Vagina (tissue), 2 donors: ENCODE results near the gene SELENOS. TPM values are rescaled to one million over a fixed set of nuclear protein-coding genes. Genes with fewer than 3 reads are reported as not detected.

Source experiments
- DNase-seq, 2 donors: peaks; one replicate each; pipeline ENCODE4 v3.0.0-alpha.2; 2017; ENCODE audit errors: extremely low spot score in 2 of 2
- H3K27ac ChIP-seq: fragments of 200-600 bp; sonication (generic); one replicate; pipeline ENCODE4 v1.5.1; 2019
- H3K27me3 ChIP-seq: fragments of 200-600 bp; sonication (generic); one replicate; pipeline ENCODE4 v1.5.1; 2019
- H3K36me3 ChIP-seq, 2 donors: fragments of 200-600 bp; sonication (generic); one replicate each; pipeline ENCODE4 v1.5.1; 2017 to 2019
- H3K4me1 ChIP-seq: fragments of 200-600 bp; sonication (generic); one replicate; pipeline ENCODE4 v1.5.1; 2019
- H3K4me3 ChIP-seq, 2 donors: fragments of 200-600 bp; sonication (generic); 1 replicate in 1 of 2; 2 replicates in 1 of 2; pipeline ENCODE4 v1.5.1; 2016 to 2019
- H3K9me3 ChIP-seq: fragments of 200-600 bp; sonication (generic); one replicate; pipeline ENCODE4 v1.5.1; 2019
- POLR2A ChIP-seq, 2 donors: fragments of 450-650 bp; IDR thresholded peaks; one replicate each; pipeline ENCODE4 v1.6.1; 2017; ENCODE audit warnings: antibody characterized with exemption in 2 of 2, mild to moderate bottlenecking in 2 of 2, moderate library complexity in 2 of 2
- POLR2AphosphoS5 ChIP-seq, 2 donors: sonication (generic); formaldehyde crosslinking; IDR thresholded peaks; one replicate each; pipeline ENCODE4 v1.9.0; 2017; ENCODE audit warnings: antibody characterized with exemption in 2 of 2, mild to moderate bottlenecking in 2 of 2, low read depth in 1 of 2; ENCODE audit not compliant: insufficient read depth in 1 of 2
- intact Hi-C: fragments of 100-400 bp; cut with DNase I; formaldehyde crosslinking; loops from one replicate; pipeline ENCODE4 v1.15.1; 2023
- total RNA-seq: library from RNA; depleted of rRNA; stranded (reverse); fragments of >200 nt; gene quantifications from one replicate; pipeline ENCODE4 v1.2.3, GENCODE V29; 2016
- TF ChIP-seq, protein P1 (sequence below), 3 experiments: fragments of 450-650 bp in 2 of 3; fragments of 200-600 bp in 1 of 3; sonication (generic) in 1 of 3; IDR thresholded peaks; one replicate each; pipeline ENCODE4 v1.5.1; 2017 to 2019; ENCODE audit warnings: antibody characterized with exemption in 3 of 3, mild to moderate bottlenecking in 2 of 3, moderate library complexity in 2 of 3

The SELENOS gene
- total RNA-seq, 1 donor from 2014 or later, result 47.6 TPM

DNA sequence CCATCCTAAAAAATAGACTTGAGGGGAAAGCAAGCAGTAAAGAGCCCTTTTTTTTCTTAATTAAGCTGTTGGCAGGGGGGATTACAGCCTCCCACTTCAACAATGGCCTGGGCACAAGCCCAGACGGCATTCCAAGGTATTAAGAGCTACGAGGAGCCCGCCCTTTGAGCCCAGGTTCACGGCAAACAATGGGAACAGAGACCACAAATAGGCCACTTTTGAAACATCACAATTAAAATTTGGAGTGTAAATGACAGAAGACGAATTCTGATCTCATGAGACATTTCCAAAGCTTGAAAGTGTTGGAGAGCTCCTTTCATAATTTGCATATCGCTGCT lies 34.3 kb downstream of the SELENOS start:
- Histone ChIP-seq H3K27ac (peak overlapping the region; percentile 30), H3K4me3 (no peak overlapping the region), H3K4me1 (peaks cover 91% of the 10 kb centered on the region), H3K27me3 (no peaks in the 10 kb centered on the region), H3K9me3 (no peaks in the 10 kb centered on the region), H3K36me3 (no peaks in the 10 kb centered on the region)
- intact Hi-C loops, result loop anchor here (10.0 kb wide), 1 partner anchor 48 kb away; no protein-coding TSS in a partner anchor
- DNase-seq, result no peak
- TF ChIP-seq, protein P1, sequence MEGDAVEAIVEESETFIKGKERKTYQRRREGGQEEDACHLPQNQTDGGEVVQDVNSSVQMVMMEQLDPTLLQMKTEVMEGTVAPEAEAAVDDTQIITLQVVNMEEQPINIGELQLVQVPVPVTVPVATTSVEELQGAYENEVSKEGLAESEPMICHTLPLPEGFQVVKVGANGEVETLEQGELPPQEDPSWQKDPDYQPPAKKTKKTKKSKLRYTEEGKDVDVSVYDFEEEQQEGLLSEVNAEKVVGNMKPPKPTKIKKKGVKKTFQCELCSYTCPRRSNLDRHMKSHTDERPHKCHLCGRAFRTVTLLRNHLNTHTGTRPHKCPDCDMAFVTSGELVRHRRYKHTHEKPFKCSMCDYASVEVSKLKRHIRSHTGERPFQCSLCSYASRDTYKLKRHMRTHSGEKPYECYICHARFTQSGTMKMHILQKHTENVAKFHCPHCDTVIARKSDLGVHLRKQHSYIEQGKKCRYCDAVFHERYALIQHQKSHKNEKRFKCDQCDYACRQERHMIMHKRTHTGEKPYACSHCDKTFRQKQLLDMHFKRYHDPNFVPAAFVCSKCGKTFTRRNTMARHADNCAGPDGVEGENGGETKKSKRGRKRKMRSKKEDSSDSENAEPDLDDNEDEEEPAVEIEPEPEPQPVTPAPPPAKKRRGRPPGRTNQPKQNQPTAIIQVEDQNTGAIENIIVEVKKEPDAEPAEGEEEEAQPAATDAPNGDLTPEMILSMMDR (IDR thresholded peaks at IDR 0.05), result no peak
- TF ChIP-seq POLR2A (IDR thresholded peaks at IDR 0.05), result no peak
- TF ChIP-seq POLR2AphosphoS5 (IDR thresholded peaks at IDR 0.05; ENCODE audit: insufficient read depth in 1 of 2, low read depth in 1 of 2), result no peak

DNA sequence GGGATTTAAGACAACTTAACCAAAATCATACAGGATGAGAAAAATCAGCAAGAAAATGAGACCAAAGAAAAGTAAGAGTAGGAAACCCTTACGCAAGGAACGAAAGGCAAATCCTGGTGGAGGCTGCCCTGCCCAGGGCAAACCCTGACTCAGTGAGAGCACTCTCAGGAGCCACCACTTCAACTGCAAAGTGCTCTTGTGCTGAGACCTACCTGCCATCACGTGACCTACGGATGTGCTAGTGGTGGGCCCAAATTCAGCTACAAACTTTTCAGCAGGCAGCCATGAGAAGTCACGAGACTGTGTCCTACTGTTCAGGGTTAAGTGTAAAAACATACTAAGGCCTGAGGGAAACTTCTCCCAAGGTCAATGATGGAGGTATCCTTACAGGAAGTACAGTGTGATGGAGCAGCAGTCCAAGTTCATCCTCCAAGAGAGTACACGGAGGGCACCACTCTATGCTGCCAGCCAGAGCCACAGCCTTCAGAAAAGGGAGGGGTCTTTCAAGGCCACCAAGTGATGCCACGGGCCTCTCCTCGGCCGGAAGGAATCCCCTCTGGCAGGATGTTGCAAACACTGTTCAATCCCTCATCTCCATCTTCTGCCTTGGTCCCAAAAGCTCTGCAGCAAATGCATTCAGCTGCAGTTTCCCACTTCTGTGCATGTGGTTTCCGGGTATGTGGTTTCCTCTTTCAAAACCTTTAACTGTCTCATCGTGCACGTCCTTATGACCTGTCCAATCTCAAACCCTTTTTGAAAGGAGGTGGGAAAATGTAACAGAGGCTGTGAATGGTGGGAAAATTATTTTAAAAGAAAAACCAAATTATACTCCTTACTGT lies 34.9 kb downstream of the SELENOS start:
- H3K4me3 ChIP-seq, result no peak overlapping the region
- peak overlapping the region; percentile 30 for H3K27ac ChIP-seq
- intact Hi-C loops, result loop anchor here (10.0 kb wide), 1 partner anchor 48 kb away; no protein-coding TSS in a partner anchor
- H3K36me3 ChIP-seq, result no peaks in the 10 kb centered on the region
- H3K27me3 ChIP-seq, result no peaks in the 10 kb centered on the region
- no peaks in the 10 kb centered on the region for H3K9me3 ChIP-seq
- peaks cover 85% of the 10 kb centered on the region for H3K4me1 ChIP-seq
- DNase-seq, result no peak
- TF ChIP-seq POLR2AphosphoS5 (IDR thresholded peaks at IDR 0.05; ENCODE audit: insufficient read depth in 1 of 2, low read depth in 1 of 2) (no peak), POLR2A (IDR thresholded peaks at IDR 0.05) (no peak)
- TF ChIP-seq, protein P1 (IDR thresholded peaks at IDR 0.05), result no peak

DNA sequence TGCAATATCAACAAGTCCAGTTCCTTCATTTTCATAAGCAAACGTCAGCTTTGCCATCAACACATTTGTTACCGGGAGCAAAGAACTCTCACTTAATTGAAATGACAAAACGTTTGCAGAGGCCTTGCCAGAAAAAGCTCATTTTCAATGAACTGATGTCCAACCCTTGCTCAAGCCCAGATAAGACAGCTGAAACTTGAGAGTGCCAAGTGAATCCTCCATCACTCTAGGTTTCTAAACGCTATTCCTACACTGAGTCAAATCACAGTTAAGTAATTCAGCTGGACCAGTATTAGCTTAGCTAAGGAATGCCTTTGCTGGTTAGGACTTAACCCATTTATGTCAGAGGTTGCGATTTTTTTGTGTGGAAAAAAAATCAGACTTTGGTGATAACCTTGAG lies 36.9 kb downstream of the SELENOS start:
- TF ChIP-seq POLR2A (IDR thresholded peaks at IDR 0.05) (no peak), POLR2AphosphoS5 (IDR thresholded peaks at IDR 0.05; ENCODE audit: insufficient read depth in 1 of 2, low read depth in 1 of 2) (no peak)
- TF ChIP-seq, protein P1 (IDR thresholded peaks at IDR 0.05), result no peak
- intact Hi-C loops, result loop anchor here (10.0 kb wide), 1 partner anchor 46 kb away; no protein-coding TSS in a partner anchor

DNA sequence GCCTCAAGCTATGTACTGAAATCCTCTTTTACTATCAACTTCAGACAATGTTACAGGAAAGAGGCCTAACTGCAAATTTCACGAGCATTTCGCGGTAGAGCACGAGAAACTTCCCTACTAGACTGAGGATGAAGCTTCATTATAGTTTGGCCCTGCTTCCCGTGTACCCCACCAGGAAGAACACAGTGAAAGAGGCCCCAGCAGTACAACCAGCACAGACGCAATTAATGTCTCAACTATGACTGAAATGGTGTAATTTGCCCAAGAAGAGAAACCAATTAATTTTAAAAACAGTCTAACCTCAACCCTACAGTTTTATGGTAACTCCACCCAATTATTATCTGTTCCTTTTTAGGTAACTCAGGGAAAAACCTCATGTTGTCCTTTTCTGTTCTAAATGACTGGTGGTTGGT lies 37.6 kb downstream of the SELENOS start:
- H3K4me1 ChIP-seq, result peaks cover 65% of the 10 kb centered on the region
- no peaks in the 10 kb centered on the region for H3K27me3 ChIP-seq
- H3K4me3 ChIP-seq, result no peak overlapping the region
- intact Hi-C loops, result loop anchor here (10.0 kb wide), 1 partner anchor 45 kb away; no protein-coding TSS in a partner anchor
- no peaks in the 10 kb centered on the region for H3K36me3 ChIP-seq
- no peak for DNase-seq
- peak overlapping the region; percentile 13 for H3K27ac ChIP-seq
- TF ChIP-seq, protein P1 (IDR thresholded peaks at IDR 0.05), result no peak
- TF ChIP-seq POLR2AphosphoS5 (IDR thresholded peaks at IDR 0.05; ENCODE audit: insufficient read depth in 1 of 2, low read depth in 1 of 2) (no peak), POLR2A (IDR thresholded peaks at IDR 0.05) (no peak)
- H3K9me3 ChIP-seq, result no peaks in the 10 kb centered on the region

More for the DNA sequence above, 36.9 kb downstream of the SELENOS start:
- Histone ChIP-seq H3K9me3 (no peaks in the 10 kb centered on the region), H3K27me3 (no peaks in the 10 kb centered on the region), H3K36me3 (no peaks in the 10 kb centered on the region), H3K27ac (no peak overlapping the region), H3K4me3 (no peak overlapping the region), H3K4me1 (peaks cover 65% of the 10 kb centered on the region)
- DNase-seq, result no peak

DNA sequence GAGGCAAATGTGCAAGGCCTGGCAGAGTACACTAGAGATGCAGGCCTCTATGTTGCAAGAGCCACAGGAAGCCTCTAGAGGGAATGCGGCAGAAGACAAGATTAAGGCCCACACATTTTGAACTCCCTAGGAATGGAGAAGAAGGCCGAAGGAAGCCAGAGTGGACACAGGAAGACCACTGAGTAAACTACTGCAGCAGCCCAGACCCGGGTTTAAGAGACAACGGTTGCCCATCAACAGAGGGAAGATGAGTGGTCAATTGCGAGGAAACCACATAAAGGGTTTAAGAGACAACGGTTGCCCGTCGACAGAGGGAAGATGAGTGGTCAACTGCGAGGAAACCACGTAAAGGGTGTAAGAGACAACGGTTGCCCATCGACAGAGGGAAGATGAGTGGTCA lies 40.0 kb downstream of the SELENOS start:
- TF ChIP-seq POLR2AphosphoS5 (IDR thresholded peaks at IDR 0.05; ENCODE audit: insufficient read depth in 1 of 2, low read depth in 1 of 2) (no peak), POLR2A (IDR thresholded peaks at IDR 0.05) (no peak)
- TF ChIP-seq, protein P1 (IDR thresholded peaks at IDR 0.05), result no peak
- Histone ChIP-seq H3K27ac (no peak overlapping the region), H3K9me3 (no peaks in the 10 kb centered on the region), H3K36me3 (no peaks in the 10 kb centered on the region), H3K4me3 (no peak overlapping the region), H3K27me3 (no peaks in the 10 kb centered on the region), H3K4me1 (peaks cover 65% of the 10 kb centered on the region)
- intact Hi-C loops, result no loop called here
- DNase-seq, result no peak
